ENCODE measurements around the gene ZFP69.
"Not testable (repeated sequence)": the region's sequence is repeated elsewhere in the genome, so short reads cannot be mapped to it uniquely, and the experiment has no call there.

ZFP69 gene

GRCh38 chr1:40476924-40477677, at the start of gene ZFP69:
TSS of gene ZFP69 (plus strand) at chr1:40477290. CDS start at chr1:40479362, 2,072 bp downstream.
- peak; percentile 82 for DNase-seq

- no peak for DNase-seq
Measured at GRCh38 chr1:40431385-40431784, 45.7 kb upstream of the ZFP69 start.

- no peak for DNase-seq
Measured at GRCh38 chr1:40432644-40433390, 44.3 kb upstream of the ZFP69 start.

- DNase-seq = no peak
Measured at GRCh38 chr1:40435471-40435870, 41.6 kb upstream of the ZFP69 start.

- DNase-seq = no peak
Measured at GRCh38 chr1:40435876-40436275, 41.2 kb upstream of the ZFP69 start.

- peak; percentile 5 for DNase-seq
Measured at GRCh38 chr1:40438391-40439015, 38.6 kb upstream of the ZFP69 start.

GRCh38 chr1:40439247-40439646, 37.8 kb upstream of the ZFP69 start:
- no peak for DNase-seq

GRCh38 chr1:40449684-40450494, 27.2 kb upstream of the ZFP69 start, which contains the start of gene ZFP69B:
TSS of gene ZFP69B (plus strand) at chr1:40450476. CDS start at chr1:40450962, 486 bp downstream.
- DNase-seq = peak; percentile 95

GRCh38 chr1:40450495-40451237, 26.4 kb upstream of the ZFP69 start:
- peak; percentile 14 for DNase-seq

GRCh38 chr1:40451238-40451585, 25.9 kb upstream of the ZFP69 start:
- no peak for DNase-seq

- no peak for DNase-seq
Measured at GRCh38 chr1:40454873-40455272, 22.2 kb upstream of the ZFP69 start.

- no peak for DNase-seq
Measured at GRCh38 chr1:40462956-40463590, 14.0 kb upstream of the ZFP69 start.

GRCh38 chr1:40469327-40469726, 7.8 kb upstream of the ZFP69 start:
- no peak for DNase-seq

- no peak for DNase-seq
Measured at GRCh38 chr1:40475268-40475667, 1.8 kb upstream of the ZFP69 start.

GRCh38 chr1:40477678-40478053, 576 bp downstream of the ZFP69 start:
- peak; percentile 16 for DNase-seq

GRCh38 chr1:40478276-40478675, 1.2 kb downstream of the ZFP69 start:
- DNase-seq = no peak

- no peak for DNase-seq
Measured at GRCh38 chr1:40479156-40479555, 2.1 kb downstream of the ZFP69 start.

- DNase-seq = no peak
Measured at GRCh38 chr1:40495315-40495903, 18.3 kb downstream of the ZFP69 start.

GRCh38 chr1:40502651-40503050, 25.6 kb downstream of the ZFP69 start:
- DNase-seq = not testable (repeated sequence)

GRCh38 chr1:40507973-40508372, 30.9 kb downstream of the ZFP69 start:
- no peak for DNase-seq

Measured in NCI-H1105 (cell line).